AG09319 (cell line): ENCODE data around the gene HSPA4L.

Experiments
- DNase-seq: peaks from one replicate; pipeline ENCODE4 v3.0.0-alpha.2; 2010; ENCODE audit warnings: low read depth; ENCODE audit errors: extremely low read depth
- CTCF ChIP-seq: IDR thresholded peaks from 2 replicates; pipeline ENCODE4 v1.5.1; 2011; ENCODE audit warnings: low read depth, mild to moderate bottlenecking, inconsistent platforms, low read length, moderate library complexity

HSPA4L gene

GRCh38 chr4:127777487-127777886 lies 4.6 kb upstream of the HSPA4L start:
- TF ChIP-seq CTCF = no peak
- no peak for DNase-seq

- TF ChIP-seq CTCF = no peak
- no peak for DNase-seq
Measured at GRCh38 chr4:127778102-127778501, 4.0 kb upstream of the HSPA4L start.

- DNase-seq = no peak
- no peak for TF ChIP-seq CTCF
Measured at GRCh38 chr4:127780598-127780997, 1.5 kb upstream of the HSPA4L start.

GRCh38 chr4:127781300-127782024 lies 660 bp upstream of the HSPA4L start:
- no peak for TF ChIP-seq CTCF
- peak; percentile 8 for DNase-seq

GRCh38 chr4:127782025-127782274 lies 172 bp upstream of the HSPA4L start:
- DNase-seq = peak; percentile 44
- TF ChIP-seq CTCF = no peak

GRCh38 chr4:127783026-127783769 lies 1.1 kb downstream of the HSPA4L start:
- no peak for TF ChIP-seq CTCF
- DNase-seq = peak; percentile 15

- TF ChIP-seq CTCF = no peak
- no peak for DNase-seq
Measured at GRCh38 chr4:127783955-127784770, 2.0 kb downstream of the HSPA4L start.
